ENCODE measurements around the gene RCAN3.

GRCh38 chr1:24468685-24469316, 33.8 kb upstream of the RCAN3 start:
- no peak for TF ChIP-seq POLR2A (IDR thresholded peaks at IDR 0.05)
- TF ChIP-seq, protein P1, sequence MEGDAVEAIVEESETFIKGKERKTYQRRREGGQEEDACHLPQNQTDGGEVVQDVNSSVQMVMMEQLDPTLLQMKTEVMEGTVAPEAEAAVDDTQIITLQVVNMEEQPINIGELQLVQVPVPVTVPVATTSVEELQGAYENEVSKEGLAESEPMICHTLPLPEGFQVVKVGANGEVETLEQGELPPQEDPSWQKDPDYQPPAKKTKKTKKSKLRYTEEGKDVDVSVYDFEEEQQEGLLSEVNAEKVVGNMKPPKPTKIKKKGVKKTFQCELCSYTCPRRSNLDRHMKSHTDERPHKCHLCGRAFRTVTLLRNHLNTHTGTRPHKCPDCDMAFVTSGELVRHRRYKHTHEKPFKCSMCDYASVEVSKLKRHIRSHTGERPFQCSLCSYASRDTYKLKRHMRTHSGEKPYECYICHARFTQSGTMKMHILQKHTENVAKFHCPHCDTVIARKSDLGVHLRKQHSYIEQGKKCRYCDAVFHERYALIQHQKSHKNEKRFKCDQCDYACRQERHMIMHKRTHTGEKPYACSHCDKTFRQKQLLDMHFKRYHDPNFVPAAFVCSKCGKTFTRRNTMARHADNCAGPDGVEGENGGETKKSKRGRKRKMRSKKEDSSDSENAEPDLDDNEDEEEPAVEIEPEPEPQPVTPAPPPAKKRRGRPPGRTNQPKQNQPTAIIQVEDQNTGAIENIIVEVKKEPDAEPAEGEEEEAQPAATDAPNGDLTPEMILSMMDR (IDR thresholded peaks at IDR 0.05): no peak

Measured in Peyer's patch (tissue), 4 donors.